GM10248 (cell line): ENCODE data around the gene TBC1D4.

Source experiments
- CTCF ChIA-PET: fragments of 300-600 bp; sonication (Branson Sonifier 250); formaldehyde crosslinking; extraction: SDS; loops from one replicate; lab custom pipeline; 2021; ENCODE audit warnings: antibody characterized with exemption; lab: Yijun Ruan, JAX
- POLR2A ChIA-PET: fragments of 350-650 bp; sonication (Branson Sonifier 250); formaldehyde crosslinking; extraction: SDS; loops from one replicate; lab custom pipeline; 2020; ENCODE audit warnings: antibody characterized with exemption; lab: Yijun Ruan, JAX
- DNase-seq: peaks from one replicate; pipeline ENCODE4 v3.0.0; 2012; ENCODE audit errors: extremely low spot score
- CTCF ChIP-seq: IDR thresholded peaks from 2 replicates; pipeline ENCODE4 v1.5.1; 2012; ENCODE audit warnings: mild to moderate bottlenecking, low read depth; ENCODE audit errors: extremely low read depth, missing control alignments, control extremely low read depth

TBC1D4 gene

GRCh38 chr13:75446874-75447273 is 35.1 kb downstream of the TBC1D4 start:
- POLR2A ChIA-PET: no interaction called here
- CTCF ChIA-PET: interaction anchor here (2.4 to 3.2 kb wide), 2 partner anchors 12 to 17 kb away, joined by 7 to 10 read pairs; no protein-coding TSS in a partner anchor
- no peak for DNase-seq
- TF ChIP-seq CTCF: no peak

GRCh38 chr13:75445717-75446499 is 36.1 kb downstream of the TBC1D4 start:
- no peak for DNase-seq
- ChIA-PET CTCF (interaction anchor here (1.0 to 3.2 kb wide), 5 partner anchors 13 to 75 kb away, joined by 3 to 10 read pairs (median 6); no protein-coding TSS in a partner anchor), POLR2A (no interaction called here)
- no peak for TF ChIP-seq CTCF

- TF ChIP-seq CTCF: no peak
- CTCF ChIA-PET: interaction anchor here (0.9 to 2.3 kb wide), 12 partner anchors 8 to 252 kb away, joined by 3 to 15 read pairs (median 3); partner anchors contain the start of gene TBC1D4
- POLR2A ChIA-PET: no interaction called here
- DNase-seq: no peak
Measured at GRCh38 chr13:75444016-75444415, 38.0 kb downstream of the TBC1D4 start.

GRCh38 chr13:75443356-75443958 is 38.5 kb downstream of the TBC1D4 start:
- CTCF ChIA-PET: interaction anchor here (0.9 to 2.3 kb wide), 11 partner anchors 8 to 253 kb away, joined by 3 to 15 read pairs (median 3); partner anchors contain the start of gene TBC1D4
- no peak for DNase-seq
- POLR2A ChIA-PET: no interaction called here
- TF ChIP-seq CTCF: no peak

GRCh38 chr13:75442736-75443234 is 39.2 kb downstream of the TBC1D4 start:
- ChIA-PET POLR2A (no interaction called here), CTCF (interaction anchor here (1.2 to 2.3 kb wide), 5 partner anchors 8 to 39 kb away, joined by 3 to 15 read pairs (median 7); partner anchors contain the start of gene TBC1D4)
- no peak for DNase-seq
- no peak for TF ChIP-seq CTCF

GRCh38 chr13:75440100-75440499 is 41.9 kb downstream of the TBC1D4 start:
- DNase-seq: no peak
- ChIA-PET CTCF (interaction anchor here (1.3 to 2.1 kb wide), 3 partner anchors 8 to 42 kb away, joined by 3 to 5 read pairs (median 3); partner anchors contain the start of gene TBC1D4), POLR2A (no interaction called here)
- TF ChIP-seq CTCF: no peak
